GM21367 (cell line): ENCODE data around the gene PIAS2.
"Not testable (repeated sequence)": the region's sequence is repeated elsewhere in the genome, so short reads cannot be mapped to it uniquely, and the experiment has no call there.

ENCODE experiments used
- ATAC-seq: cut with Tn5 transposase; IDR thresholded peaks from one replicate; pipeline ENCODE4 v1.9.1; 2021; ENCODE audit not compliant: unreplicated experiment

The PIAS2 gene

GRCh38 chr18:46903406-46903805, 13.9 kb downstream of the PIAS2 start:
- ATAC-seq: no peak

DNA sequence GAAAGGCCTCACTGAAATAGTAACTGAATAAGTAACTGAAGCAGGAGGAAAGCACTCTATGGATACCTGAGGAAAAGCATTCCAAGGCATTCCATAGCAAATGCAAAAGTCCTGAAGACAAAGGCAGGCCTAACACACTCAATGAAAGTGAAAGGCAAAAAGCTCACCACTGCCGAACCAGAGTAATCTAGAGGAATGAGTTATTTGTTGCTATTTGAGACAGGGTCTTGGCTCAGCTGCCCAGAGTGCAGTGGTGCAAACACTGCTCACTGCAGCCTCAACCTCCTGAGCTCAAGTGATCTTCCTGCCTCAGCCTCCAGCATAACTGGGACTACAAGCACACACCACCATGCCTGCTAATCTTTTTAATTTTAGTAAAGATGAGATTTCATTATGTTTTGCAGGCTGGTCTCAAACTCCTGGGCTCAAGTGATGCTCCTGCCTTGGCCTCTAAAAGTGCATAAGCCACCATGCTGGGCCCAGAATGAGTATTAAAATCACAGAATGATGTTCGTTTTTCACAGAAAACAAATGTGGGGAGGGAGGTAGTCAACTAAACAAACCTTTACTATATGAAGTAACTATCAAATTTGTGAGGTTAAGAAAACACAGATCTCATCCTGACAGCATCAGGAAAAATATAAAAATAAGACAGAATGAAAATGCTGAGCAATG, 17.9 kb downstream of the PIAS2 start:
- peak; percentile 73 for ATAC-seq

- no peak for ATAC-seq
These were observed 23.2 kb downstream of the PIAS2 start for GRCh38 chr18:46894124-46894523.

- ATAC-seq: no peak
These were observed 23.9 kb downstream of the PIAS2 start for GRCh38 chr18:46893360-46893759.

GRCh38 chr18:46892842-46893241, 24.5 kb downstream of the PIAS2 start:
- ATAC-seq: peak; percentile 49

GRCh38 chr18:46891742-46892214, 25.5 kb downstream of the PIAS2 start:
- peak; percentile 75 for ATAC-seq

- no peak for ATAC-seq
These were observed 28.3 kb downstream of the PIAS2 start for GRCh38 chr18:46888965-46889364.

GRCh38 chr18:46886893-46887292, 30.4 kb downstream of the PIAS2 start:
- no peak for ATAC-seq

DNA sequence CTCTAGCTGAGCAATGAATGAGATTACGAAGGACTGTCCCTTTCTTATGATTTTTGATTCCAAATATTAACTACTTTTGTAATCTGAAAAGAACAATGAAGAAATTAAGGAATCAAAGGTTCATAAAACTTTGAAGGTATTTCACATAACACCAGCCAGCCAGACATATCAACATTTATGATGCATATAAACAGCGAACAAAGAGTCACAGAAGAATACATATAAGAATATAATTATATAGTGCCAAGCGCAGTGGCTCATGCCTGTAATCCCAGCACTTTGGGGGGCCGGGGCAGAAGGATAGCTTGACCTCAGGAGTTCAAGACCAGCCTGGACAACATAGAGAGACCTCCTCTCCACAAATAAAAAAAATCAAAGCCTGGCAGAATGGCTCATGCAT, 34.1 kb downstream of the PIAS2 start:
- no peak for ATAC-seq

- no peak for ATAC-seq
These were observed 39.8 kb downstream of the PIAS2 start for GRCh38 chr18:46877329-46877987.

- no peak for ATAC-seq
These were observed 49.0 kb downstream of the PIAS2 start for GRCh38 chr18:46868169-46868921.

- ATAC-seq: no peak
These were observed 49.8 kb downstream of the PIAS2 start for GRCh38 chr18:46867367-46868143.

DNA sequence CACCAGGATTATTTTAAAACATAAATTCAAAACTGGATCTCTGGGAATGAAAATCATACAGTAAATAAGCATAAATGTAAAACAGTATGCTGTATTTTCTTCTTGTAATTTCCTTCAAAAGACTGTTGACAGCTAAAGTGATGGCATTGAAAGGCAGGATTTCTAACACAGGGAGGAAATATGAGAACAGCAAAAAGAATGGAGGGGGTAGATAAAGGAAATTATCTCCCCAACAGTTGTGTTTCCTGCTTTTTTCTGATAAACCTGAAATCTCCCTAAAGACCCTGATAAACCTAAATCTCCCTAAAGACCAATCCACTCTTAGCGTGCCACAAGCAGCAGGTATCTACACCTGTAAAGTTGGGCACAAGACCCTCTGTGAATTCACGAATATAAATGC, 50.8 kb downstream of the PIAS2 start:
- no peak for ATAC-seq

DNA sequence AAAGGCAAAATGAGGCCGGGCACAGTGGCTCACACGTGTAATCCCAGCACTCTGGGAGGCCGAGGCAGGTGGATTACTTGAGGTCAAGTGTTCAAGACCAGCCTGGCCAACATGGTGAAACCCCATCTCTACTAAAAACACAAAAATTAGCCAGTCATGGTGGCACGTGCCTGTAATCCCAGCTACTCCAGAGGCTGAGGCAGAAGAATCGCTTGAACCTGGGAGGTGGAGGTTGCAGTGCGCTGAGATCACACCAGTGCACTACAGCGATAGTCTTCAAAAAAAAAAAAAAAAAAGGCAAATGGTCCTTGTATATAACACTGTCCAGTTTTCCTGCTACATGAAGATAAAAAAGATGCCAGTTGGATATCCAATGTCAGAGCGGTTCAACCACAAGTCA, 52.1 kb downstream of the PIAS2 start:
- not testable (repeated sequence) for ATAC-seq

GRCh38 chr18:46859855-46860254, 57.5 kb downstream of the PIAS2 start:
- ATAC-seq: no peak

- ATAC-seq: no peak
These were observed 59.0 kb downstream of the PIAS2 start for GRCh38 chr18:46858290-46858689.

GRCh38 chr18:46856973-46857372, 60.3 kb downstream of the PIAS2 start:
- no peak for ATAC-seq

GRCh38 chr18:46849007-46849406, 68.3 kb downstream of the PIAS2 start:
- no peak for ATAC-seq

- no peak for ATAC-seq
These were observed 73.9 kb downstream of the PIAS2 start for GRCh38 chr18:46843372-46843771.

DNA sequence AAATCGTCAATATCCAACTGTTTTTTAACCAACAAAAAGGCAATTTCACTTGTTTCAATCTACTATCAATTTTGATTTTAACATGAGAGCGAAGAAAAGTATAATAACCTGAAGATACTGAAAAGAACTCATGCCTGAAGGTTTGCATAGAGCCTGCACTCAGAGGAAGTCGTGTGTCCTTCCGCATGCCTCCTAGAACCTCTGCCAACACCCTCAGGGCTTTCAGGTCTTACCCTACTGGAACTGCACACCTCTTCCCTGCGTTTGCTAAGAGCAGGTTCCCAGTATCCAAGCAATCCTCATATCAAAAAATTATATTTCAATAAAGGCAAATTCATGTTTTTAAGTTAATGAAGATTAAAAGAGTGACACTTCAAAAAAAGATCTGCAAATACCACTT, 74.7 kb downstream of the PIAS2 start:
- ATAC-seq: no peak

- no peak for ATAC-seq
These were observed 83.4 kb downstream of the PIAS2 start for GRCh38 chr18:46833899-46834298.
